ENCODE results near the gene SULT4A1.
"Not testable (repeated sequence)": the region's sequence is repeated elsewhere in the genome, so short reads cannot be mapped to it uniquely, and the experiment has no call there.

SULT4A1 gene, protein sequence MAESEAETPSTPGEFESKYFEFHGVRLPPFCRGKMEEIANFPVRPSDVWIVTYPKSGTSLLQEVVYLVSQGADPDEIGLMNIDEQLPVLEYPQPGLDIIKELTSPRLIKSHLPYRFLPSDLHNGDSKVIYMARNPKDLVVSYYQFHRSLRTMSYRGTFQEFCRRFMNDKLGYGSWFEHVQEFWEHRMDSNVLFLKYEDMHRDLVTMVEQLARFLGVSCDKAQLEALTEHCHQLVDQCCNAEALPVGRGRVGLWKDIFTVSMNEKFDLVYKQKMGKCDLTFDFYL

DNA sequence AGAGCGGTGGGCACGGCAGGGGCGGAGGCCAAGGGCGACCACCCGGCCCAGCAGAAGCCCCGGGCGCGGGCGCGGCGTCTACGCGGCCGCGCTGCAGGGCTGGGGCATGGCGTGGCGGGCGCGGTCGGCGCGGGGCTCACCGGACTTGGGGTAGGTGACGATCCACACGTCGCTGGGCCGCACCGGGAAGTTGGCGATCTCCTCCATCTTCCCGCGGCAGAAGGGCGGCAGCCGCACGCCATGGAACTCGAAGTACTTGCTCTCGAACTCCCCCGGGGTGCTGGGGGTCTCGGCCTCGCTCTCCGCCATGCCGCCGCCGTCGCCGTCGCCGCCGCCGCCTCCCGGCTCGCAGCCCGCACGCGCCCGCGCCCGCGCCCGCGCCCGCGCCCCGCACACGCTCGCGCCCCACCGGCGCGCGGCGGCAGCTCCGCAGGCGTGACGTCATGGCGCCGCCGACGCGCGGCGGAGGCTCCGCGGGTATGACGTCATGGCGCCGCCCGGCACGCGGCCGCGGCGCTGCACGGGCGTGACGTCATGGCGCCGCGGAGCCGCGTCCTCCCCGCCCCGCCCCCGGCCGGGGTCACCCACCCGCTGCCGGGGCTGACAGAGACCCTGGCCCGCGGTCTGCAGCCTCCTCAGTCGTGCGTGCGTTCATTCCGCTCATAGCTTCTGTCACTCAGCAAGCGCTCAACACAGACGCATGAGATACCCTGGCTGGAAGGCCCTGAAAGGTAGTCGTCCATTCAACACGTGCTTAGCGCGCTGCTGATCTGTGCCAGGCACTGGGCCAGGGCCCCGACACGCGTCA, at the start of gene SULT4A1:
Gene SULT4A1 (minus strand): TSS at position 440 of the 808 bp plus-strand sequence. CDS start 131 bp downstream, at position 309.
- DNase-seq (ENCODE audit: low spot score) = no peak
- TF ChIP-seq, protein P1, sequence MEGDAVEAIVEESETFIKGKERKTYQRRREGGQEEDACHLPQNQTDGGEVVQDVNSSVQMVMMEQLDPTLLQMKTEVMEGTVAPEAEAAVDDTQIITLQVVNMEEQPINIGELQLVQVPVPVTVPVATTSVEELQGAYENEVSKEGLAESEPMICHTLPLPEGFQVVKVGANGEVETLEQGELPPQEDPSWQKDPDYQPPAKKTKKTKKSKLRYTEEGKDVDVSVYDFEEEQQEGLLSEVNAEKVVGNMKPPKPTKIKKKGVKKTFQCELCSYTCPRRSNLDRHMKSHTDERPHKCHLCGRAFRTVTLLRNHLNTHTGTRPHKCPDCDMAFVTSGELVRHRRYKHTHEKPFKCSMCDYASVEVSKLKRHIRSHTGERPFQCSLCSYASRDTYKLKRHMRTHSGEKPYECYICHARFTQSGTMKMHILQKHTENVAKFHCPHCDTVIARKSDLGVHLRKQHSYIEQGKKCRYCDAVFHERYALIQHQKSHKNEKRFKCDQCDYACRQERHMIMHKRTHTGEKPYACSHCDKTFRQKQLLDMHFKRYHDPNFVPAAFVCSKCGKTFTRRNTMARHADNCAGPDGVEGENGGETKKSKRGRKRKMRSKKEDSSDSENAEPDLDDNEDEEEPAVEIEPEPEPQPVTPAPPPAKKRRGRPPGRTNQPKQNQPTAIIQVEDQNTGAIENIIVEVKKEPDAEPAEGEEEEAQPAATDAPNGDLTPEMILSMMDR (IDR thresholded peaks at IDR 0.05) = no peak
- Histone ChIP-seq H3K4me3 (peak within 1 kb of the TSS; percentile 54), H3K27ac (no peak within 1 kb of the TSS)

DNA sequence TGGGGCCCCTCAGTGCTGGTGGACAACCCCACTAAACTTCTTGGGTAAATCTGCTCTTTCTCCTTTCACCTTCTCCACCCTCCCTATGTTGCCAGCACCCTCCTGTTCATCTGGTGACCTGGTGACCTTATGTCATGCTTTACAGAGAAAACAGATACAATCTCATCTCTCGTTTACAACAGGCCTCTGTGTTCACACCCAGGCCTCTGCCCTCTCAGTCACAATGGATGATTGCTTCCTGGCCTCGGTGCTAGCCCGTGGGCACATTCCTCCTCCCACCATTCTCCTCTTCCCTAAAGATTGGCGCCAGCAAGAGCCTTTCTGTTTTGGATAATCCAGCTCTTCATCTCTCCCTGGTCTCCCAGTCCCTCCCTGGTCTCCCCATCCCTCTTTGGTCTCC, 49.0 kb upstream of the SULT4A1 start:
- no peak overlapping the region for H3K4me3 ChIP-seq

DNA sequence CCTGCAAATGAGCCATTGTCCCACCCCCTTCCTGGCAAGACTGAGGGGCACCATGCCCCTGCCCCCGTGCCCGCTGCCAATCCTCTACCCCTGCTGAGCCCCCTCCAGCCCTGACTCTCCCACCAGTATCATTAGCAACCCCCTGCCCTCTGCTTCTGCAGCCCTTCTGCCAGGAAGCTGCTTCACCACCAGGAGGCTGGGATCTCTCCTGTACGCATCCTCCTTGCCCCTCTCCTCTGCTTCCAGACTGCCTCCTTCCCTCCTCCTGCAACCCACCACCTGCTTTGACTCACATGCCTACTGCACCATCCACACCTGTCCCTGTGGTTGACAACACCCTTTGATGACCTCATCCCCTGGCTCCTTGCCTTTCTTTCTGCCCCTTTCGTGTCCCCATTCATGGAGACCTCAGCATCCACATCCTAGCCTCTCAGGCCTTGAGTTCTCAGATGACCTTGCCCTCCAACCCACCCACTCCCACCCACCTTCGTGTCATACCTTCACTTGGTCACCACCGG, 47.9 kb upstream of the SULT4A1 start:
- DNase-seq (ENCODE audit: low spot score) = no peak
- no peak overlapping the region for H3K4me3 ChIP-seq
- TF ChIP-seq, protein P1 (IDR thresholded peaks at IDR 0.05) = no peak

More for the DNA sequence above, 49.0 kb upstream of the SULT4A1 start:
- no peak for DNase-seq (ENCODE audit: low spot score)
- TF ChIP-seq, protein P1 (IDR thresholded peaks at IDR 0.05) = no peak
- H3K27ac ChIP-seq = no peak overlapping the region

DNA sequence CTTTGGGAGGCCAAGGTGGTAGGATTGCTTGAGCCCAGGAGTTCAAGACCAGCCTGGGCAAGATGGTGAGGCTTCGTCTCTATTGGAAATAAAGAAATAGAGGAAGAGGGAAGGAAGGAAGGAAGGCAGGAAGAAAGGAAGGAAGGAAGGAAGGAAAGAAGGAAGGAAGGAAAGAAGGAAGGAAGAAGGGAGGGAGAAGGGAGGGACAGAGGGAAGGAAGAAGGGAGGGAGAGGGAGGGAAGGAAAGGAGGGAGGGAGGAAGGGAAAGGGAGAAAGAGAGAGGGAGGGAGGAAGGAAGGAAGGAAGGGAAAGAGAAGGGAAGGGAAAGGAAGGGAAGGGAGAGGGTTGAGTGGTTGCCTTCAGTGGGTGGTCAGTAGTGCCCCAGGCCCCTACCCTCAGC, 47.4 kb upstream of the SULT4A1 start:
- H3K27ac ChIP-seq = no peak overlapping the region
- DNase-seq (ENCODE audit: low spot score) = no peak
- no peak overlapping the region for H3K4me3 ChIP-seq
- TF ChIP-seq, protein P1 (IDR thresholded peaks at IDR 0.05) = no peak

More for the DNA sequence above, 47.9 kb upstream of the SULT4A1 start:
- H3K27ac ChIP-seq = no peak overlapping the region

DNA sequence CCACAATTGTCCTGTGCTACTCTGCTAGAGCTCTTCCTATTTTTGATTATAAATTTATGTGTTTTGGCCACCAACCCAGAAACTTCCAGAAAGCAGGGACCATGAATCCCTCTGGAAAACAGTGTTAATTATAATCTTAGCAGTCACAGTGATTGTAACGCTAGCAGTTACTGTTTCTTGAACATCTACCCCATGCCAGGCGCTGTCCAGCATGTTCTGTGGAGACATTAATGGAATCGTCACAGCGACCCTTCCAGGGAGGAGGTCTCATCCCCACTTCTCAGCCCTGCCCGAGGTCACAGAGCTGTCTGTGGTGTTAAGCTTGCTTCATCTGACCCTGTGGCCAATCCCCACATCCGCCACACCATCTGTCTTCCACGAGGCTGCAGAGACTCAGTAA, 43.4 kb upstream of the SULT4A1 start:
- H3K27ac ChIP-seq = no peak overlapping the region
- TF ChIP-seq, protein P1 (IDR thresholded peaks at IDR 0.05) = no peak
- DNase-seq (ENCODE audit: low spot score) = no peak
- no peak overlapping the region for H3K4me3 ChIP-seq

DNA sequence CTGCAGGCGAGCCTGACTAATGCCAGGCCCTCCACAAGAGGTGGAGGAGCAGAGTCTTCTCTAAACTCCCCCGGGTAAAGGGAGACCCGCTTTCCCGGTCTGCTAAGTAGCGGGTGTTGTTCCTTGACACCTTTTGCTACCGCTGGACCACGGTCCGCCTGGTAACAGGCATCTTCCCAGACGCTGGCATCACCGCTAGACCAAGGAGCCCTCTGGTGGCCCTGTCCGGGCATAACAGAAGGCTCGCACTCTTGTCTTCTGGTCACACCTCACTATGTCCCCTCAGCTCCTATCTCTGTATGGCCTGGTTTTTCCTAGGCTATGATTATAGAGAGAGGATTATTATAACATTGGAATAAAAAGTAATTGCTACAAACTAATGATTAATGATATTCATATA, 42.1 kb upstream of the SULT4A1 start:
- H3K27ac ChIP-seq; DNase-seq (ENCODE audit: low spot score); H3K4me3 ChIP-seq: not testable (repeated sequence)

DNA sequence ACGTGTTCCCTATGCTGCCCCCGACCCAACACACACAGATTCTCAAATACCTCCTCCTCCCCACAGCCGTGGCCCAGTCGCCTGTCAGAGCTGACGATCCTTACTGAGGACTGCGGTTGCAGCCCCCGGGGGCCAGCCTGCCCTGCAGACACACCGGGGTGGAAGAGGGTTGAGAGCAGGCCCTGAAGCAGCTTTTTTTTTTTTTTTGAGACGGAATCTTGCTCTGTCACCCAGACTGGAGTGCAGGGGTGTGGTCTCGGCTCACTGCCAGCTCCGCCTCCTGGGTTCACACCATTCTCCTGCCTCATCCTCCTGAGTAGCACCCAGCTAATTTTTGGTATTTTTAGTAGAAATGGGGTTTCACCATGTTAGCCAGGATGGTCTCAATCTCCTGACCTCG, 40.7 kb upstream of the SULT4A1 start:
- H3K4me3 ChIP-seq; H3K27ac ChIP-seq; DNase-seq (ENCODE audit: low spot score): not testable (repeated sequence)
